ENCODE results near the gene MOXD1.

DNA sequence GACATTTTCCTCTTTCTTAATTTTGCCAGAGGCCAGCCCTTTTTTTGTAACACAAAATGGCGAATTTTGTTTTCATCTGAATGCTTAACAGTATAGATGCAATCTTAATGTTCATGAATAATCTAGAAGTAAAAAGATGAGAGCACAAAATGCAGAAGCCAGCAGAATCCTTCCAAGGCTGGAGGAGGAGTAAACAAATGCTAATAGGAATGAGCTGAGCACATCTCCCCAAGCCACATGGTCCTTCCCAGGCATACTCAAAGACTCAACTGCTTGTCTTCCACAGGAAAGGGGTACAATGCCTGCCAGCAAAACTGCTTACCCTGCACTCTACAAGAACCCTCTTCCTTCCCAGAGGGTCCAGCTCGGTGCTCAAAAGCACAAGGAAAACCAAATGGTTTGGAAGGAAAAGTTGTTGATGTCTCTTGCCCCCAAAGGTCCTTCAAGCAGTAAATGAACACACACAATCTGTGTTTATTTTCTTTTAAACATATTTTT is 155.1 kb downstream of the MOXD1 start:
- TF ChIP-seq, protein P1, sequence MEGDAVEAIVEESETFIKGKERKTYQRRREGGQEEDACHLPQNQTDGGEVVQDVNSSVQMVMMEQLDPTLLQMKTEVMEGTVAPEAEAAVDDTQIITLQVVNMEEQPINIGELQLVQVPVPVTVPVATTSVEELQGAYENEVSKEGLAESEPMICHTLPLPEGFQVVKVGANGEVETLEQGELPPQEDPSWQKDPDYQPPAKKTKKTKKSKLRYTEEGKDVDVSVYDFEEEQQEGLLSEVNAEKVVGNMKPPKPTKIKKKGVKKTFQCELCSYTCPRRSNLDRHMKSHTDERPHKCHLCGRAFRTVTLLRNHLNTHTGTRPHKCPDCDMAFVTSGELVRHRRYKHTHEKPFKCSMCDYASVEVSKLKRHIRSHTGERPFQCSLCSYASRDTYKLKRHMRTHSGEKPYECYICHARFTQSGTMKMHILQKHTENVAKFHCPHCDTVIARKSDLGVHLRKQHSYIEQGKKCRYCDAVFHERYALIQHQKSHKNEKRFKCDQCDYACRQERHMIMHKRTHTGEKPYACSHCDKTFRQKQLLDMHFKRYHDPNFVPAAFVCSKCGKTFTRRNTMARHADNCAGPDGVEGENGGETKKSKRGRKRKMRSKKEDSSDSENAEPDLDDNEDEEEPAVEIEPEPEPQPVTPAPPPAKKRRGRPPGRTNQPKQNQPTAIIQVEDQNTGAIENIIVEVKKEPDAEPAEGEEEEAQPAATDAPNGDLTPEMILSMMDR (IDR thresholded peaks at IDR 0.05; ENCODE audit: insufficient read depth, low read length, poor library complexity, severe bottlenecking) = no peak
- TF ChIP-seq EZH2phosphoT487 (conservative IDR thresholded peaks at IDR 0.05; ENCODE audit: low read length) = no peak

All from SU-DHL-6 (cell line).